IPS-18c (cell line): ENCODE data around the gene G6PC3.
"Not testable (repeated sequence)": the region's sequence is repeated elsewhere in the genome, so short reads cannot be mapped to it uniquely, and the experiment has no call there.

Experiments
- H3K4me3 ChIP-seq: 2 replicates; pipeline ENCODE4 v1.7.0; 2013; ENCODE audit warnings: low read depth, mild to moderate bottlenecking, low read length, moderate library complexity; ENCODE audit not compliant: insufficient read depth
- H3K9me3 ChIP-seq: one replicate; pipeline ENCODE4 v1.6.1; 2013; ENCODE audit warnings: mild to moderate bottlenecking, low read length, moderate library complexity; ENCODE audit not compliant: control insufficient read depth, insufficient read depth

G6PC3 gene

GRCh38 chr17:44112284-44113280, 42.0 kb downstream of the G6PC3 start:
- H3K9me3 ChIP-seq, result no peaks in the 10 kb centered on the region
- no peak overlapping the region for H3K4me3 ChIP-seq

GRCh38 chr17:44113382-44113781, 42.8 kb downstream of the G6PC3 start:
- no peak overlapping the region for H3K4me3 ChIP-seq
- H3K9me3 ChIP-seq, result no peaks in the 10 kb centered on the region

- no peak overlapping the region for H3K4me3 ChIP-seq
- H3K9me3 ChIP-seq, result no peaks in the 10 kb centered on the region
Observed at GRCh38 chr17:44113868-44114840, 43.6 kb downstream of the G6PC3 start.

- Histone ChIP-seq H3K9me3 (no peaks in the 10 kb centered on the region), H3K4me3 (no peak overlapping the region)
Observed at GRCh38 chr17:44115585-44116415, 45.3 kb downstream of the G6PC3 start.

GRCh38 chr17:44117351-44117750, 46.8 kb downstream of the G6PC3 start:
- Histone ChIP-seq H3K4me3 (no peak overlapping the region), H3K9me3 (no peaks in the 10 kb centered on the region)

- Histone ChIP-seq H3K9me3 (no peaks in the 10 kb centered on the region), H3K4me3 (no peak overlapping the region)
Observed at GRCh38 chr17:44118427-44119050, 48.0 kb downstream of the G6PC3 start.

- H3K9me3 ChIP-seq, result no peaks in the 10 kb centered on the region
- H3K4me3 ChIP-seq, result no peak overlapping the region
Observed at GRCh38 chr17:44119062-44119461, 48.5 kb downstream of the G6PC3 start.

GRCh38 chr17:44119798-44120197, 49.3 kb downstream of the G6PC3 start:
- H3K4me3 ChIP-seq, result no peak overlapping the region
- no peaks in the 10 kb centered on the region for H3K9me3 ChIP-seq

- not testable (repeated sequence) for H3K9me3 ChIP-seq, H3K4me3 ChIP-seq
Observed at GRCh38 chr17:44120281-44120680, 49.7 kb downstream of the G6PC3 start.

- Histone ChIP-seq H3K9me3 (no peaks in the 10 kb centered on the region), H3K4me3 (no peak overlapping the region; the same call in none of the 2 replicates)
Observed at GRCh38 chr17:44120851-44121605, 50.5 kb downstream of the G6PC3 start.

- Histone ChIP-seq H3K4me3 (peak overlapping the region; percentile 77), H3K9me3 (no peaks in the 10 kb centered on the region)
Observed at GRCh38 chr17:44121997-44122815, 51.7 kb downstream of the G6PC3 start.

GRCh38 chr17:44122816-44123355, 52.4 kb downstream of the G6PC3 start:
- H3K9me3 ChIP-seq, result no peaks in the 10 kb centered on the region
- peak overlapping the region; percentile 77 for H3K4me3 ChIP-seq

GRCh38 chr17:44123356-44124117, 53.0 kb downstream of the G6PC3 start, which contains the start of gene HDAC5:
Gene HDAC5 (minus strand): TSS chr17:44123641. CDS start chr17:44117515, 6,126 bp downstream.
- Histone ChIP-seq H3K9me3 (no peaks in the 10 kb centered on the region), H3K4me3 (peak within 1 kb of the TSS; percentile 94)

- Histone ChIP-seq H3K9me3 (no peaks in the 10 kb centered on the region), H3K4me3 (peak overlapping the region; percentile 94)
Observed at GRCh38 chr17:44124118-44124438, 53.5 kb downstream of the G6PC3 start.
